Stimulated activated naive CD4-positive, alpha-beta T cell treated with Interleukin-2 at 50 U/mL for 16 hours (primary cell): ENCODE measurements around the gene PIP4K2B.

Experiments
- DNase-seq: peaks from one replicate; lab custom pipeline; 2025; lab: John Stamatoyannopoulos, UW

Gene PIP4K2B

GRCh38 chr17:38746004-38746848 lies 53.1 kb downstream of the PIP4K2B start:
- DNase-seq, result no peak

GRCh38 chr17:38745545-38745944 lies 53.8 kb downstream of the PIP4K2B start:
- no peak for DNase-seq

- DNase-seq, result no peak
Measured at GRCh38 chr17:38743556-38744171, 55.7 kb downstream of the PIP4K2B start.

GRCh38 chr17:38742411-38743308 lies 56.7 kb downstream of the PIP4K2B start:
- DNase-seq, result no peak

- DNase-seq, result no peak
Measured at GRCh38 chr17:38741921-38742410, 57.4 kb downstream of the PIP4K2B start.

GRCh38 chr17:38741461-38741860 lies 57.9 kb downstream of the PIP4K2B start:
- DNase-seq, result no peak

- no peak for DNase-seq
Measured at GRCh38 chr17:38740806-38741205, 58.5 kb downstream of the PIP4K2B start.

GRCh38 chr17:38740044-38740443 lies 59.3 kb downstream of the PIP4K2B start:
- no peak for DNase-seq

- DNase-seq, result no peak
Measured at GRCh38 chr17:38739305-38739704, 60.1 kb downstream of the PIP4K2B start.

- DNase-seq, result no peak
Measured at GRCh38 chr17:38738686-38739085, 60.7 kb downstream of the PIP4K2B start.

- DNase-seq, result no peak
Measured at GRCh38 chr17:38738007-38738662, 61.2 kb downstream of the PIP4K2B start.

- DNase-seq, result peak; percentile 64
Measured at GRCh38 chr17:38735161-38735997, 64.0 kb downstream of the PIP4K2B start.

GRCh38 chr17:38733982-38734973 lies 65.1 kb downstream of the PIP4K2B start:
- no peak for DNase-seq

GRCh38 chr17:38733282-38733981 lies 65.9 kb downstream of the PIP4K2B start:
- DNase-seq, result no peak

- no peak for DNase-seq
Measured at GRCh38 chr17:38732376-38733281, 66.7 kb downstream of the PIP4K2B start.

- no peak for DNase-seq
Measured at GRCh38 chr17:38731526-38732294, 67.6 kb downstream of the PIP4K2B start.
